SW 1271 (cell line): ENCODE results near the gene NOXO1.

Source experiments
- DNase-seq, 2 experiments: peaks; one replicate each; lab custom pipeline; 2025; lab: John Stamatoyannopoulos, UW

NOXO1 gene

DNA sequence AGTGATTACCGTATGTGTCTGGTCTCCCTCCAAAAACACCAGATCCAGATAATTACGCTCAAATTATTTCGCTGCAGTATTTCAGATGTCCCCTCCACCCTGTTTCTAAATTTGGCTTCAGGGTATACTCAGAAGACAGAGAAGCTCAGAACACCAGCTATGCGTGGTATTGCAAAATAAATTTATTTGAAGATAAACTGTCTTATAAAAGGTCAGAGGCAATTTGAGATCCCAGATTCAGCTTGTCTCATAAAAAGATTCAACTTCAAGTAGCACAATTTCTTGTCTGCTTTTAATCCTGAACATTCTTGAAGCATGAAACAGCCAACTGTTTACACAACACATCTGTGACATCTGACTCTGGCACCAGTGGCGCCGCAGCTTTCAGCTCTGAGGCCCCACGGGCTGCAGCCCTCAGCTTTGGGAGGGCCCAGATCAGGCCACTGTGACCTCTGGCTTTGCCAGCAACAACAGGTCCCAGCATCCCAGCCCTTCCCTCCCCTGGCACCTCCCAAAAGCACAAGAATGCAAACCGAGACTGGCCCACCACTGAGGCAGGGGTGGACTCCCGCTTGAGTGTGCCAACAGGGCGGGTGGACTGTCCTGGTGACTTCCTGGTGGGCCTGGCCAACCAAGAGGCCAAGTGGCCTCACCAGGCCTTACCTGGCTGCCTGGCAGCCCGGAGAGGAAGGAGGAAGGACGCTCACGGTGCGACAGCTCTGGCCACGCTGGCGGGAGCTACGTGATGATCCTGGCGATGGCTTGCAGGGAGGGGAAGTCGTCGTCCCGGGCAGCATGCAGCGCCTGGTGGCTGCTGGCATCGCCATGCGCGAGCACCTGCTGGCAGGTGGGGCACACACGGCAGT lies 16.5 kb upstream of the NOXO1 start:
- no peak for DNase-seq

DNA sequence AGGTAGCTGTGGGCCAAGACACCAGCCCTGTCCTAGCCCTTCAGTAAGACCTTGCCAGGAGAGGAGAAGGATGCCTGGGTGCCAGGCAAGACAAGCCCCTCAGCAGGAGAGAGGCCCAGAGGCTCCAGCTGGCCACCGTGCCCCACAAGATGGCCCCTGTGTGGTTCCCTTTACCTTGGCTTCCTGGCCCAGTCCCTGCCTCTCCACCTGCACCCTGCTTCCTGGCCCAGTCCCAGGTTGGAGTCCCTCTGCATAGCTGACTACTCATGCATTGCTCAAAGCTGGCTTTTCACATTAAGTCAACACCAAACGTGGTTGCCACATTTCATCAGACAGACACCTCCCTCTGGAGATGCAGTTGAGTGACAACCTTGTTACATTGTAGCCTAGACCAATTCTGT lies 12.5 kb upstream of the NOXO1 start:
- no peak for DNase-seq

DNA sequence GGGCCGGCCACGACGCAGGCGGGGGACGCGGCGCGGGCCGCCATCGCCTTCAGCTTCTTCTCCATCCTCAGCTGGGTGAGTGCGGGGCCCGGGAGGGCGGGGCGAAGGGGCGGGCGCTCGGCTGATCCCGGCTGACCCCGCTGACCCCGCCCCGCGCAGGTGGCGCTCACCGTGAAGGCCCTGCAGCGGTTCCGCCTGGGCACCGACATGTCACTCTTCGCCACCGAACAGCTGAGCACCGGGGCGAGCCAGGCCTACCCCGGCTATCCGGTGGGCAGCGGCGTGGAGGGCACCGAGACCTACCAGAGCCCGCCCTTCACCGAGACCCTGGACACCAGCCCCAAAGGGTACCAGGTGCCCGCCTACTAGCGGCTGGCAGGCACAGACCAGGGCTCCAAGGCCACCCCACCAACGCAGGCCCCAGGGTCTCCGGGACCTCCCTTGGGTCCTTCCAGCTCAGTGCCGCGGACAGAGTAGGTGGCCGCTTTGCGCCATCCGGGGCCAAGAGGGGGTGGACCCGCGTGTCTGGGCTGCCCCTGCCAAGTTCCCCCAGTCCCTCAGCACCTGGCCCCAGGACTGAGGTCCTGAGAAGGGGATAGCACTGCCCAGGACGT lies 11.5 kb upstream of the NOXO1 start:
- no peak for DNase-seq

DNA sequence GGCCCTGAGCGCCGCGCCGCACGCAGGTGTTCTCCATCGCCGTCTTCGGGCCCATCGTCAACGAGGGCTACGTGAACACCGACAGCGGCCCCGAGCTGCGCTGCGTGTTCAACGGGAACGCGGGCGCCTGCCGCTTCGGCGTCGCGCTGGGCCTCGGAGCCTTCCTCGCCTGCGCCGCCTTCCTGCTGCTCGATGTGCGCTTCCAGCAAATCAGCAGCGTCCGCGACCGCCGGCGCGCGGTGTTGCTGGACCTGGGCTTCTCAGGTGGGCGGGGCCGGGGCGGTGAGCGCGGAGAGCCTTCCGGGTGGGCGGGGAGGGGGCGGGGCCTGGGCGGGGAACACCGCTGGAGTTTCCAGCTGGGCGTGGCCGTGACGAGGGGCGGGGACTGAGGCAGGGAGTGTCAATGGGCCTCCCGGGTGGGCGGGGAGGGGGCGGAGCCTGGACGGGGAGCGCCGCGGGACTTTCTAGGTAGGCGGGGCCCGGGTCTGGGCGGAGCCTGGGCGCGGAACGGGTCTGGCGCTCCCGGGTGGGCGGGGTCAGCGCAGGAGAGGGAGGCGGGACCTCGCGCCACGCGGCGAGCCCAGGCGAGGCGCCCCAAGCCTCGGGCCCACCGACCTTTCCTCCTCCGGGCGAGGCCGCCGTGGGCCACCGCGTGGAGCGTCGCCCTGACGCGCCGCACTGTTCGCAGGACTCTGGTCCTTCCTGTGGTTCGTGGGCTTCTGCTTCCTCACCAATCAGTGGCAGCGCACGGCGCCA lies 10.9 kb upstream of the NOXO1 start:
- DNase-seq = peak in 1 of 2 experiments; percentile 8

DNA sequence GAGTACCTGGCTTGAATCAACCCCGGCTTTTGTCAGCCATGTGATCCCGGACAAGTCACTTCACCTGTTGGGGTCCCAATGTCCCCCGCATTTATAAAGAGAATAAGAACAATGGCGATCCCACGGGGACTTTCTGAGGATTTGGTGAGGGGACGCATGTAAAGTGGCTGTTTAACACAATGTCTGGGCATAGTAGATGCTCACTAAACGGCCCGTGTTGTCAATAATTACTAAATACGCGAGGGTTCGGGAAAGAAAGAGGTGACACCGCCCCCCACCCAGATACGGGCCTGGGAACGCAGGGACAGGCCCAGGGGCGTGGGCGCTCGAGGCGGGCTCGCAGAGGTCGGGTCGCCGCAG lies 10.3 kb upstream of the NOXO1 start:
- DNase-seq = no peak

DNA sequence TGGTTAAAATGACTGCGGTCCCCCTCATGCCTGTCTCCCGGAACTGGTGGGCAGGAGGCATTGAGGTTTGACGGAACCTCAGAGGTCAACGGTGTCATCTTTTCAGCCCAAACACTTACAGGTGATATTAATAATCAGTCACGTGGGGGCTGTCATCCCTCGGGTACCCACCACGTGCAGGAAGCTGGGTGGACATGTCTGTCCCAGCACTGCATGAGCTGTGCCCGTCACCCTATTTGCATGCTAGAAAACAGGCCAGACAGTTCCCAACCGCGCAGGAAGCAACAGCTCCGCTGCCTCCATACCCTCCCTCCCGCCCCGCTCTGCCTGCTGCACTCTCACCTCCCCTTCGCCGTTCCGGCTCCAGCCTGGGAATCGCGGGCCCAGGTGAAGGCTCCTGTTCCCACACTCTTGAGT lies 9.9 kb upstream of the NOXO1 start:
- no peak for DNase-seq

DNA sequence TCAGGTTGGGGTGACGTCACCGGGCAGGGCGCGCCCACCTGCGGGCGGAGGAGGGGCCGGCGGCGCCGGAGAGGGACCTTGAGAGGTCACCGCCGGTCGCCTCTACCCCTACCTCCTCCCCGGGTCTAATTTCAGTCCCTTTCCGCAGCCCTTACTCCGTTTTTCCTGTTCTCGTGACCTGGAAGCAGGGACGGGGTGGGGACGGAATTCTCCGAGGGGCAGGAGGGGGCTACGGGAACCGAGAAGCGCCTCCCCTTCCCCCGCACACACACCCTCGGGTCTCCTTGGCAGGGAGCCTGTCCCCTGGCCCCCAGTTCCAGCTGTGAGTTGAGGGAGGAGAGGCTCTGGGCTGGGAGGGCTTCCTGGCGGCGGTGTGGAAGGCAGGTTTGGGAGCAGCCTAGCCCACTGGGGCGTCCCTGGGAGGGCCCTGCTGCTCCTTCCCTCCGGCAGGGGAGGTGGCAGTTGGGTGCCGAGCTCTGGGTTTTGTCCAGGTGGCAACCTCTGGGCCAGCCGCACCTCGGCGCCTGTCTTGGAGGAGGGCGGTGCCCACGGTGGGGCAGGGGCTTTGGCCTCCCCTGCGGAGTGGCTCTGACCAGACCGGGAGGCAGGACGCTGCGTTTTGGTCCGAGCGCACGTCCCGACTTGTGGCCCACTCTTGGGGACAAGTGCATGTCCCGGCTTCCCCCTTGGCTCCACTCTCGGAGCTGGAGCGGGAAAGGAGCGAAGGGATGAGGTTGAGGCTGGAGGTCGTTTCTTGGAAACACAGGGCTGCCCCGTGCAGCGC lies 9.3 kb upstream of the NOXO1 start:
- no peak for DNase-seq

DNA sequence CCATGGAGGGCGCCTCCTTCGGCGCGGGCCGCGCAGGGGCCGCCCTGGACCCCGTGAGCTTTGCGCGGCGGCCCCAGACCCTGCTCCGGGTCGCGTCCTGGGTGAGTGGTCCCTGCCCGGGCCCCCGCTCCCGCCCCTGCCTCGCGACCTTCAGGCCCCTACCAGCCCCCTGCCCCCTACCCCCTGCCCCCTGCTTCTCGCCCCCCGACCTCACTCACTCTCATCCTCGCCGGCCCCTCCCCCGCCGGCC lies 8.8 kb upstream of the NOXO1 start:
- no peak for DNase-seq

DNA sequence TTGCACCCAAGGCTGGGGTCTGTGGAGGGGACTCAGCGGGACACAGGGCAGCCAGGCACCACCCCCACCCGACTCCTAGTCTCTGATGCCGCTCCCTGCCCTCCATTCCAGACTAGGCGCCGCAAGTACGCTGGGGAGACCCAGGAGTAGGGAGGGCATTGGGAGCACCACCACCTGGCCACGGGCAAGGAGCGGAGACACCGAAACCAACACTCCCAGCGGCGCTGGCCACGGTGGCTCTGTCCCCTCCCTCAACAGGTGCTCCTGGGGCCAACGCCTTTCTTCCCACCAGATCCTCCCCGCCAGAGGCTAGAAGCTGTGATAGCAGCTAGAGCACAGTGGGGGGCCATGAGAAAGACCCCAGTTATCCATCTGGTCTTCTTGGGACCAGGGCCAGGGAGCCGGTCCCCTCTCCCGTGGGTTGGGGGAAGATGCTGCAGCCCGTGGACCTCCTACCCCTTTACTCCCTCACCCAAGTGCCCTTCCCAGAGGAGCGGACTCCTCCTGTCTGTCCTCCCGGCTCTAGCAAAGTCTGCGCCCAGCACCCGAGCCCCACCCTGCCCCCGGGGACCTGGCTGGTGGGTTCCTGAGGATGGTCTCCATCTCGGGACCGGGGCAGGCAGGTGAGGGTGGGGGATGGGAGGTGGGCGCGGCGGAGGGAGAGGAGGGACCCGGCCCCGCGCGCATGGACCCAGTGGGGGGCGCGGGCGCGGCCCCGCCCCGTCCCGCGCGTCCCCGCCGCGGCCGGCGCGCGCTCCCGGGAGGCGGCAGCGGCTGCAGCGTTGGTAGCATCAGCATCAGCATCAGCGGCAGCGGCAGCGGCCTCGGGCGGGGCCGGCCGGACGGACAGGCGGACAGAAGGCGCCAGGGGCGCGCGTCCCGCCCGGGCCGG lies 8.2 kb upstream of the NOXO1 start, which contains the start of gene SYNGR3:
TSS of gene SYNGR3 (plus strand) at position 762 of the 892 bp plus-strand sequence. CDS start 133 bp downstream, outside the sequence.
- no peak for DNase-seq

DNA sequence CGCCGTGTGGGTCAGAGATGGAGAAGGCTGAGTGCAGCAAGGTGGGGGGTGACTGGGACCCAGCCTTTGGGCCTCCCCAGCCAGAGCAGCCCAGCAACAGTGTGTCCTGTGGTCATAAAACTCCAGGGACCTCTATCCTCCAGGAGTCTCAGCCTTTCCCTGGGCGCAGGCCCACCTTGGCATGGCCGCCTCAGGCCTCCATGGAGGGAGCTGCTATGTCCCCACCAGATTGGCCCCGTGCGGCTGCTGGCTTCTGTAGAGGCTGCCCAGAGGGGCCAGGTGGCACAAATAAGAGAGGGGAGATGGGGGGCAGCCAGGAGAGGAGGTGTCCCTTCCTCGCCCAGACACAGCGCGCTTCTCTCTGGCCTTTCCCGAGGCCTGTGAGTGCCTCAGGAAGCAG lies 5.9 kb upstream of the NOXO1 start:
- DNase-seq = no peak

DNA sequence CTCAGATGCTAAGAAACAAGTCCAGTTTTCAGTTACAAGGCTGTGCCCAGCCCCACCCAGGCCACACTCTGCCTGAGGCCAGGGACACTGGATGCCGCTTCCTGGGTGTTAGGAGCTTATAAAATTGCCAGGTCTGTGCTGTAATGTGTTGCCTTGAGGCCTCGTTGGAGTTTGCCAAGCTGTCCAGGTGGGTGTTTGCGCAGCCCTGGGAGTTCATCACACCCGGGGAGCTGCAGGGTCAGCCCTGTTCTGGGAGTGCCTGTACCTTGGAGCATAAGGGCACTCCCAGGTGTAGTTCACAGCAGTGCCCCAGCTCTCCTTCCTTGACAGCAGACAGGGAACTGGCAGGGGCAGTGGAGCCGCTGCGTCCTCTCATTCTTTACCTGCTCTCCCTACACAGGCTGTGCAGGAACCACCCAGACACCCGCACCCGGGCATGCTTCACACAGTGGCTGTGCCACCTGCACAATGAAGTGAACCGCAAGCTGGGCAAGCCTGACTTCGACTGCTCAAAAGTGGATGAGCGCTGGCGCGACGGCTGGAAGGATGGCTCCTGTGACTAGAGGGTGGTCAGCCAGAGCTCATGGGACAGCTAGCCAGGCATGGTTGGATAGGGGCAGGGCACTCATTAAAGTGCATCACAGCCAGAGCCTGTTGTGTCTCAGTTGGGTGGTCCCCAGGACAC lies 4.3 kb upstream of the NOXO1 start:
- no peak for DNase-seq

DNA sequence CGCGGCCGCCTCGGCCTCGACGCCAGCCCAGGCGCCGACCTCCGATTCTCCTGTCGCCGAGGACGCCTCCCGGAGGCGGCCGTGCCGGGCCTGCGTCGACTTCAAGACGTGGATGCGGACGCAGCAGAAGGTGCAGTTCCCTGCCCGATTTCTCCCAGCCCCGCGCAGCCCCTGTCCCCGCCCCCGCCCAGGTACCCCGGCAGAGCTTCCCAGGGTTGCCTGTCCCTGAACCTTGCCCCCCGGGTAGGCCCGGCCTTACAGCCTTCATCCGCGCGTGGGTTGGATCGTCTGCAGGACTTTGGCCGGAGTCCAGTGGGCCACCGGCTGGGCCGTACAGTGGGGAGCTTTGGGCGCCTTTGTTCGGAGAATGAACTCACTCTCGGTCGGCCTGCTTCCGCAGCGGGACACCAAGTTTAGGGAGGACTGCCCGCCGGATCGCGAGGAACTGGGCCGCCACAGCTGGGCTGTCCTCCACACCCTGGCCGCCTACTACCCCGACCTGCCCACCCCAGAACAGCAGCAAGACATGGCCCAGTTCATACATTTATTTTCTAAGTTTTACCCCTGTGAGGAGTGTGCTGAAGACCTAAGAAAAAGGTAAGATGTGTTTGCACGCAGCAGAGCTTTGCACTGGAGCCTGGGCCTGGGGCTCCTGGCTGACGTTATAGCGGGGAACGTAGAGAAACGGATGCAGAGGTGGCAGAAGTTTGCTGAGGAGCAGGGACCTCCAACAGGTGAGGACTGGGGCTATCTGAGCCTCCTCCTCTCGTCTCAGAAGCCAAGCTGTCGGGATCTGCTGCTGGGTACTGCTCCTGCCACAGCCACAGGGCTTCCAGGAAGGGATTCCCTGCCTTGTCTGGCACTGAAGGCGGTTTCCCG lies 3.3 kb upstream of the NOXO1 start:
- no peak for DNase-seq

DNA sequence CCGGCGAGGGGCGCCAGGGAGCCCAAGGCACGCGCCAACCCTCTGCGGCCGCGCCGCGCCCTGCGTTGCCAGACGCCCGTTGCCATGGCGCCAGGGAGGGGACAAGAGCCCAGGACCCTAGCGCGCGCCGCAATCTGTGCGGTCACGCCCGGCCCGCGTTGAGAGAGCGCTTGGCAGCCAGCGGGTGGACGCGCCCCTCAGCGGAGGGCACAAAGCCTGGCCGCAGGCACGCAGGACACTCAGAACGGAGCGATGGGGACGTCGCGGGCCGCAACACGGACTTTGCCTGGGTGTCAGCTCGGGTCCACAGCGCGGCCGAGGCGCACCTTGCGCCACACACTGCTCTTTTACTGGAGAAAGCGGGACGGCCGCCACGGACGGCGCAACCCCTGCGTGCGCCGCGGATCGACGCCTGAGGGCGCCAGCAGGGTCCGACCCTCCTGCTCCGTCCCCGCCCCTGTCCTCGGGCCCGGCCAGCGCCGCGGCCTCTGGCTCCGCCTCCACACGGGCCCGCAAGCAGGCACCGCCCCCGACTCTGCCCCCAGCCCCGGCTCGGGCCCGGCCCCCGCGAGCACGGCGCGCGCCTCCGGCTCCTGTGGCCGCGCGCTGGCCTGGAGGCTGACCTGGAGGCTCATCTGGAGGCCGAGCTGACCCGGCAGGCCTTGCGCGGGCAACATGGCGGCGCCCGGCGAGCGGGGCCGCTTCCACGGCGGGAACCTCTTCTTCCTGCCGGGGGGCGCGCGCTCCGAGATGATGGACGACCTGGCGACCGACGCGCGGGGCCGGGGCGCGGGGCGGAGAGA lies 2.5 kb upstream of the NOXO1 start, which contains the start of gene GFER:
TSS of gene GFER (plus strand) at position 650 of the 803 bp plus-strand sequence. CDS start at position 676, 26 bp downstream.
- peak; percentile 63 to 80 for DNase-seq

DNA sequence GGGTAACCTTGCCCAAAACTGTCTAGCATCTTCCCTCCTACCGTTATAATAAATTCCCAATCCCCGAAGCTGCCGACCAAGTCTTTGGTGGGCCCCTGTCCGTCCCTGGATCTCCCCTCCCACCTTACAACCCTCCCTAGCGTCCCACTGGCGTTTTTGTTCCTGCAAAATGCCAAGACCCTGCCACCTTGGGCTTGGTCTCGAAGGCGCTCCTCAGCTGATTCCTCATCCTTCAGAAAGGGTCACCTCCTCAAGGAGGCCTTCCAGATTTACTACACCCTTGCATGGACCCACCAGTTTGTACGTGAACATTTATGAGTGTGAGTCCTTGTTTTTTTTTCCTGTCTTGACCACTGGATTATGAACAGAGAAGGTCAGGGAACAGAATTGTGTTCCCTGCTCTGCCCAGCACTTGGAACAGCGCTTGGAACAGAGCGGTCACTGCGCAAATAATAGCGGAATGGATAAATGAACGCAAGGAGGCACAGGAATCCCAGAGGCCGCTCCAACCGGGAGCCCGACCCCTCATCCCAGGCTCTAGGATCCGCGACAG lies 1.8 kb upstream of the NOXO1 start:
- no peak for DNase-seq

DNA sequence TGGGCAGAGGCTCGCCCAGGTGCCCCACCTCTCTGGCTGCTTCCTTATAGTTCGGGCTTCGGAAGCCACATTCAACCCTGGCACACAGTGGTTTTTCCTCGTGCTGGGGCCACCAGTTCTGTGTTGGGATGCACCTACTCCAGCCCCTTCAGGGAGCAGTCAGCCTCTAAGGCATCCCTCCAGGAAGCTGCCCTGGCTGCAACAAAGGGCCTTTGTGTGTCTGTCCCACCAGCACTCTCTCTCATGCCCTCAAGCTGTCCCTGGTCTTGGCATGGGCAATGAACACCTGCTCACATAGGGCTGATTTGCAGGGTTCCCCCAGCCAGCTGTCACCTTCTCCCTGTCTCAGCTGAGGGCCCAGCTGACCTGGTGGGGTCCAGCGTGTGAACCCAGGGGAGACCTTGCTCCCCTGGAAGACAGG lies 754 bp upstream of the NOXO1 start:
- no peak for DNase-seq

DNA sequence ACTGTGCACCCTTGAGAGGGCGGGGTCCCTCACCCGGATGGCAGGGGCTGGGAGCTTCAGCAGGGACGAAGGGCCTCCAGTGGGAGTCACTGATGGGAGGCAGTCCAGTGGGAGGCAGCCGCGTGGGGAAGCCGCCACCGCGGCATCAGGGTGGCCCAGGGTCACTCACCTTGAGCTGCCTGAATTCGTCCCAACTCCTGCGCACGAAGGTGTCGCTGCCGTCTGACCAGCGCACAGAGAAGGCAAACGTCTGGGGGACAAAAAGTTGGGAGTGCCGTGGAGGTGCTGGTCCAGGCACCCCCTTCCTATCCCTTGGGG lies 540 bp downstream of the NOXO1 start:
- DNase-seq = no peak

DNA sequence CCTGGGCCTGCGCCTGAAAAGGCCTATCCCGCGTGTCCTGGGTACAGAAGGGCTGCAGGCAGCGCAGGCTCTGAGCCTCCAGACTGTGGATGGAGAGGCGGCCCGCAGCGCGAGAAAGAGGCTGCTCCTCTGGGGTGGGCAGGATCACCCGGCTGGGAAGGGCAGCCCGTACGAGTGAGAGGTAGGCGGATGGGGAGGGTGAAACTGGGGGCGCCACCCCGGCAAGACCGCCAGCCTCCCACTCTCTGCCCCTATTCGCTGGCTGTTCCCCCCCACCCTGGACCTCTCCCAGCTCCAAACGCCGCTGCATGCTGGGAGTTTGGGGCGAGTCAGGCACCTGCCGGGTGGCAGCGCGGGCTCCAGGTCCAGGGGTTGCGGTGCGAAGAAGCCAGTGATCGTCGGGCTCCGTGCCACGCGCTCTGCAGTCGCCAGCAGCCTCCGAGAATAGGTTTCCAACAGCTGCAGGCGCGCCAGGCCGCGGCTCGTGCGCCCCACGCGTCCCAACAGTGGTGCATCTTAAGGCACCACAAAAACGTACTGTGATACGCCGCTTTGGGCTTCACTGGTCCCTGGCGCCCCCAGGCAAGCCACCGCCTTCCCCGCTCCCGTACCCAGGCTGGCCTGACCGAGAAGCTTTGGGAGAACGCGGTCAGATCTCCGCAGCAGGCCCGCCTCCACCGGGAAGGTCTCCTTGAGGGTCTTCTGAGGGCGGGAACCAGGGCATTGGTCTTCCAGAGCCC lies 1.1 kb downstream of the NOXO1 start:
- DNase-seq = no peak
